Right lobe of liver (tissue), 4 donors: ENCODE data around the gene GDPD5.

Source experiments
- POLR2A ChIP-seq: fragments of 450-650 bp; IDR thresholded peaks from one replicate; pipeline ENCODE4 v1.6.1; 2017; ENCODE audit warnings: antibody characterized with exemption, mild to moderate bottlenecking
- TF ChIP-seq, protein P1 (sequence below), 4 donors: fragments of 200-600 bp in 3 of 4; fragments of 450-650 bp in 1 of 4; IDR thresholded peaks; one replicate each; pipeline versions ENCODE4 v1.5.1 to v1.8.0; 2016 to 2022; ENCODE audit warnings: antibody characterized with exemption in 4 of 4, mild to moderate bottlenecking in 2 of 4
- donor health status: DM: no; HTN: no; CAD: no.
- donor health status: DM: no; HTN: no; CAD: no.
- donor health status: DM: no; HTN: yes; CAD: no.

DNA sequence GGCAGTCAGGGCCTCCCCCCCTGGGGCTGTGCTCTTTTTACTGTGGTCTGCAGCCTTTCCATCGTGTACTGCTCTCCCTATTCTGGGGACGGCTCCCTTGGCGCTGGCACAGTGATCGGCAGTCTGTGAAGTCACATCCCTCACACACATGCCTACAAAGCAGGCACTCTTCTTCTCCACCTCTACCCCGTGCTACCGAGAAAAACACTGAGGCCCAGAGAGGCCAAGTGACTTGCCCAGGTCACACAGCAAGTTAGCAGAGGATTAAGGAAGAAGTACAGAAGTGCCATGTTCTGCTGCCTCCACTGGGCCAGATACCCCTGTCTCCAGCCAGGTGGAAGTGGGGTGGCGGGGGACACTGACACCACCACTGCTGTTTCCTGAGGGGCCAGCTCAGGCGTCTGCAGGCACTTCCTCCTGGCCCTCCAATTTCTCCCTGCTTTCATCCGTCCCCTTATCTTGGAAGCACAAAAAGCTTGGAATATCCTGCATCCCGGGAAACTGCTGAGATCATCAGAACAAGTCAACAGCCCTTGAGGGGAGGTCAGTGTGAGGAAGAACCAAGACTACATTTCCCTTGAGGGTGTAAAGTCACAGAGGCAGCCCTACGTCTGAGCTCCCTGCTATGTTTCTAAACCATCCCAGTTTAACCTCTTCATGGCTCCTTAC, 62.5 kb downstream of the GDPD5 start:
- TF ChIP-seq, protein P1, sequence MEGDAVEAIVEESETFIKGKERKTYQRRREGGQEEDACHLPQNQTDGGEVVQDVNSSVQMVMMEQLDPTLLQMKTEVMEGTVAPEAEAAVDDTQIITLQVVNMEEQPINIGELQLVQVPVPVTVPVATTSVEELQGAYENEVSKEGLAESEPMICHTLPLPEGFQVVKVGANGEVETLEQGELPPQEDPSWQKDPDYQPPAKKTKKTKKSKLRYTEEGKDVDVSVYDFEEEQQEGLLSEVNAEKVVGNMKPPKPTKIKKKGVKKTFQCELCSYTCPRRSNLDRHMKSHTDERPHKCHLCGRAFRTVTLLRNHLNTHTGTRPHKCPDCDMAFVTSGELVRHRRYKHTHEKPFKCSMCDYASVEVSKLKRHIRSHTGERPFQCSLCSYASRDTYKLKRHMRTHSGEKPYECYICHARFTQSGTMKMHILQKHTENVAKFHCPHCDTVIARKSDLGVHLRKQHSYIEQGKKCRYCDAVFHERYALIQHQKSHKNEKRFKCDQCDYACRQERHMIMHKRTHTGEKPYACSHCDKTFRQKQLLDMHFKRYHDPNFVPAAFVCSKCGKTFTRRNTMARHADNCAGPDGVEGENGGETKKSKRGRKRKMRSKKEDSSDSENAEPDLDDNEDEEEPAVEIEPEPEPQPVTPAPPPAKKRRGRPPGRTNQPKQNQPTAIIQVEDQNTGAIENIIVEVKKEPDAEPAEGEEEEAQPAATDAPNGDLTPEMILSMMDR (IDR thresholded peaks at IDR 0.05), result no peak
- TF ChIP-seq POLR2A, result no peak
